PFSK-1 (cell line): ENCODE data around the gene RBM34.

ENCODE experiments used
- FOXP2 ChIP-seq: optimal IDR thresholded peaks from 2 replicates; pipeline ENCODE3; 2011; ENCODE audit warnings: borderline replicate concordance, control low read depth, inconsistent platforms; ENCODE audit not compliant: insufficient read depth; ENCODE audit errors: extremely low read length, extremely low read depth
- POLR2AphosphoS5 ChIP-seq: IDR thresholded peaks from 2 replicates; pipeline ENCODE4 v1.6.1; 2012; ENCODE audit warnings: low read depth, mild to moderate bottlenecking, control low read depth, low read length, moderate library complexity
- SIN3A ChIP-seq: IDR thresholded peaks from 2 replicates; pipeline ENCODE4 v1.6.1; 2012; ENCODE audit warnings: mild to moderate bottlenecking, low read length, moderate library complexity, borderline replicate concordance; ENCODE audit not compliant: insufficient read depth
- TAF1 ChIP-seq: IDR thresholded peaks from 2 replicates; pipeline ENCODE4 v1.6.1; 2012; ENCODE audit warnings: low read length, control low read depth, borderline replicate concordance; ENCODE audit not compliant: insufficient read depth
- TF ChIP-seq, protein P1 (sequence below), 2 experiments: IDR thresholded peaks; 2 replicates each; pipeline versions ENCODE4 v1.6.1 to v1.8.0; 2011 to 2012; ENCODE audit warnings: low read depth in 2 of 2, low read length in 2 of 2, control low read depth in 1 of 2, inconsistent platforms in 1 of 2, mild to moderate bottlenecking in 1 of 2, moderate library complexity in 1 of 2; ENCODE audit not compliant: insufficient read depth in 1 of 2

RBM34 gene

GRCh38 chr1:235113183-235113917 is 47.7 kb downstream of the RBM34 start:
- TF ChIP-seq SIN3A (no peak), TAF1 (no peak), FOXP2 (no peak), POLR2AphosphoS5 (no peak)
- TF ChIP-seq, protein P1, sequence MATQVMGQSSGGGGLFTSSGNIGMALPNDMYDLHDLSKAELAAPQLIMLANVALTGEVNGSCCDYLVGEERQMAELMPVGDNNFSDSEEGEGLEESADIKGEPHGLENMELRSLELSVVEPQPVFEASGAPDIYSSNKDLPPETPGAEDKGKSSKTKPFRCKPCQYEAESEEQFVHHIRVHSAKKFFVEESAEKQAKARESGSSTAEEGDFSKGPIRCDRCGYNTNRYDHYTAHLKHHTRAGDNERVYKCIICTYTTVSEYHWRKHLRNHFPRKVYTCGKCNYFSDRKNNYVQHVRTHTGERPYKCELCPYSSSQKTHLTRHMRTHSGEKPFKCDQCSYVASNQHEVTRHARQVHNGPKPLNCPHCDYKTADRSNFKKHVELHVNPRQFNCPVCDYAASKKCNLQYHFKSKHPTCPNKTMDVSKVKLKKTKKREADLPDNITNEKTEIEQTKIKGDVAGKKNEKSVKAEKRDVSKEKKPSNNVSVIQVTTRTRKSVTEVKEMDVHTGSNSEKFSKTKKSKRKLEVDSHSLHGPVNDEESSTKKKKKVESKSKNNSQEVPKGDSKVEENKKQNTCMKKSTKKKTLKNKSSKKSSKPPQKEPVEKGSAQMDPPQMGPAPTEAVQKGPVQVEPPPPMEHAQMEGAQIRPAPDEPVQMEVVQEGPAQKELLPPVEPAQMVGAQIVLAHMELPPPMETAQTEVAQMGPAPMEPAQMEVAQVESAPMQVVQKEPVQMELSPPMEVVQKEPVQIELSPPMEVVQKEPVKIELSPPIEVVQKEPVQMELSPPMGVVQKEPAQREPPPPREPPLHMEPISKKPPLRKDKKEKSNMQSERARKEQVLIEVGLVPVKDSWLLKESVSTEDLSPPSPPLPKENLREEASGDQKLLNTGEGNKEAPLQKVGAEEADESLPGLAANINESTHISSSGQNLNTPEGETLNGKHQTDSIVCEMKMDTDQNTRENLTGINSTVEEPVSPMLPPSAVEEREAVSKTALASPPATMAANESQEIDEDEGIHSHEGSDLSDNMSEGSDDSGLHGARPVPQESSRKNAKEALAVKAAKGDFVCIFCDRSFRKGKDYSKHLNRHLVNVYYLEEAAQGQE (IDR thresholded peaks at IDR 0.05; ENCODE audit: insufficient read depth in 1 of 2, low read depth in 2 of 2, low read length in 2 of 2) = no peak

GRCh38 chr1:235112297-235113182 is 48.5 kb downstream of the RBM34 start:
- TF ChIP-seq, protein P1 (IDR thresholded peaks at IDR 0.05; ENCODE audit: insufficient read depth in 1 of 2, low read depth in 2 of 2, low read length in 2 of 2) = no peak
- TF ChIP-seq TAF1 (no peak), SIN3A (no peak), FOXP2 (no peak), POLR2AphosphoS5 (no peak)

GRCh38 chr1:235111107-235111506 is 49.9 kb downstream of the RBM34 start:
- TF ChIP-seq, protein P1 (IDR thresholded peaks at IDR 0.05; ENCODE audit: insufficient read depth in 1 of 2, low read depth in 2 of 2, low read length in 2 of 2) = no peak
- no peak for TF ChIP-seq FOXP2
- no peak for TF ChIP-seq TAF1
- no peak for TF ChIP-seq POLR2AphosphoS5
- TF ChIP-seq SIN3A = no peak

DNA sequence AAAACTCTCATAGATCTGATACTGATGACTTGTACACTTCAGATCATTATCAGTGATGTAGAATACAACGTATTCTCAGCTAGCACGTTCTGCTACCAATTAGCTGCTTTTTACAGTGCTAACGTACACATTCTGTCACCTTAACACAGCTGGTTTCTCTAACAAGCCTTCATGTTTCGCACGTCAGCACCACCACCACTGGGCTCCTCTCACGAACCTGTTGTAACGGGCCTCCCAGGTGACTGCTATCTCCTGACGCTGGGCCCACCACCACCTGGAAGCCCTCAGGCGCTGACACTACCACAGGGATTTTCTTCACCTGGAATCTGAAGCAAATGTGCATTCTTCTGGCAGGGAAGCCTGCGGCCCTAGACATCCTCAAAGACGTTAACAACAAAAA is 52.2 kb downstream of the RBM34 start:
- TF ChIP-seq FOXP2 = no peak
- TF ChIP-seq TAF1 = no peak
- TF ChIP-seq, protein P1 (IDR thresholded peaks at IDR 0.05; ENCODE audit: insufficient read depth in 1 of 2, low read depth in 2 of 2, low read length in 2 of 2) = no peak
- TF ChIP-seq POLR2AphosphoS5 = no peak
- TF ChIP-seq SIN3A = no peak
